OCI-LY7 (cell line): ENCODE measurements around the gene EIPR1.

Source experiments
- CTCF ChIP-seq: fragments of 200-600 bp; sonication (generic); conservative IDR thresholded peaks from 2 replicates; pipeline ENCODE4 v1.5.1; 2014; ENCODE audit warnings: mild to moderate bottlenecking, antibody characterized with exemption, low read length, moderate library complexity, mixed read lengths
- EZH2phosphoT487 ChIP-seq: fragments of 200-600 bp; sonication (generic); IDR thresholded peaks from 2 replicates; pipeline ENCODE4 v1.6.1; 2018; ENCODE audit warnings: low read depth, borderline replicate concordance, mild to moderate bottlenecking, mixed run types, antibody characterized with exemption, low read length, moderate library complexity, mixed read lengths

GRCh38 chr2:3267869-3268704 is 109.5 kb downstream of the EIPR1 start:
- TF ChIP-seq EZH2phosphoT487 = no peak
- no peak for TF ChIP-seq CTCF
